GM12878 (cell line): ENCODE results near the gene PRSS1. TPM values are rescaled to one million over a fixed set of nuclear protein-coding genes. Genes with fewer than 3 reads are reported as not detected.

ENCODE experiments used
- ATAC-seq: fragments of 200-7000 bp; cut with Tn5 transposase; 3 replicates; pipeline ENCODE4 v1.9.1; 2020; ENCODE audit warnings: mild to moderate bottlenecking, moderate library complexity
- BruUV-seq: library from RNA; stranded (reverse); fragments of 400-500 nt; replicated peaks from 2 replicates; lab custom pipeline; 2021; lab: Mats Ljungman, UMichigan
- CTCF ChIA-PET: fragments of 300-600 bp; sonication (Branson Sonifier 250); formaldehyde crosslinking; extraction: SDS; loops from one replicate; lab custom pipeline; 2021; ENCODE audit warnings: inconsistent platforms; lab: Yijun Ruan, JAX
- POLR2A ChIA-PET: fragments of 350-600 bp; formaldehyde crosslinking; extraction: SDS; loops from one replicate; lab custom pipeline; 2021; ENCODE audit warnings: inconsistent platforms; lab: Charles Lee
- RAD21 ChIA-PET: fragments of 300-600 bp; sonication (Branson Sonifier 250); formaldehyde crosslinking; loops from one replicate; lab custom pipeline; 2023; ENCODE audit warnings: antibody characterized with exemption; ENCODE audit not compliant: unreplicated experiment; lab: Charles Lee
- SMC1A ChIA-PET: fragments of 300-600 bp; sonication (Branson Sonifier 250); formaldehyde crosslinking; loops from one replicate; lab custom pipeline; 2023; ENCODE audit not compliant: unreplicated experiment, uncharacterized antibody; lab: Charles Lee
- DNase-seq: peaks from one replicate; pipeline ENCODE4 v3.0.0-alpha.2; 2011; ENCODE audit warnings: low read depth, low spot score
- FAIRE-seq: peaks from 3 replicates; lab custom pipeline; 2011; peaks lifted over from hg19 to GRCh38; lab: Jason Lieb, UNC
- H2AFZ ChIP-seq: 2 replicates; pipeline ENCODE4 v1.6.0; 2011; ENCODE audit warnings: low read depth, low read length, control low read depth; ENCODE audit not compliant: control insufficient read depth
- H3K27ac ChIP-seq: 2 replicates; pipeline ENCODE4 v1.5.1; 2011; ENCODE audit warnings: control low read depth; ENCODE audit not compliant: control insufficient read depth, insufficient read depth
- H3K27me3 ChIP-seq, 2 experiments: replicated peaks in 1 of 2; 2 replicates each; pipeline versions ENCODE4 v1.6.0 to v1.6.1; 2011; ENCODE audit warnings: low read length in 1 of 2; ENCODE audit not compliant: control insufficient read depth in 2 of 2, insufficient read depth in 2 of 2
- H3K36me3 ChIP-seq, 2 experiments: 2 replicates each; pipeline ENCODE4 v1.5.1; 2011; ENCODE audit warnings: low read length in 1 of 2; ENCODE audit not compliant: control insufficient read depth in 2 of 2, insufficient read depth in 2 of 2
- H3K4me1 ChIP-seq: 2 replicates; pipeline ENCODE4 v1.6.1; 2011; ENCODE audit warnings: mild to moderate bottlenecking, low read length, moderate library complexity, mixed read lengths; ENCODE audit not compliant: control insufficient read depth, insufficient read depth
- H3K4me2 ChIP-seq: 2 replicates; pipeline ENCODE4 v1.6.0; 2011; ENCODE audit warnings: control low read depth; ENCODE audit not compliant: control insufficient read depth, insufficient read depth
- H3K4me3 ChIP-seq: fragments of 200-600 bp; sonication (generic); 2 replicates; pipeline ENCODE4 v1.5.1; 2016
- H3K79me2 ChIP-seq: 2 replicates; pipeline ENCODE4 v1.6.0; 2011; ENCODE audit warnings: low read length; ENCODE audit not compliant: control insufficient read depth, insufficient read depth
- H3K9ac ChIP-seq: 2 replicates; pipeline ENCODE4 v1.8.0; 2011; ENCODE audit warnings: low read length, control low read depth, mixed read lengths; ENCODE audit not compliant: control insufficient read depth, insufficient read depth
- H3K9me3 ChIP-seq: replicated peaks from 3 replicates; pipeline ENCODE4 v1.5.1; 2011; ENCODE audit warnings: mild to moderate bottlenecking, low read length; ENCODE audit not compliant: control insufficient read depth, insufficient read depth
- H4K20me1 ChIP-seq: 2 replicates; pipeline ENCODE4 v1.6.0; 2011; ENCODE audit not compliant: control insufficient read depth, insufficient read depth
- CHD4 ChIP-seq: fragments of 200-600 bp; sonication (generic); IDR thresholded peaks from 2 replicates; pipeline ENCODE4 v1.6.1; 2016; ENCODE audit warnings: mild to moderate bottlenecking
- CREB1 ChIP-seq: IDR thresholded peaks from 2 replicates; pipeline ENCODE4 v1.6.1; 2012; ENCODE audit warnings: low read depth, mild to moderate bottlenecking, inconsistent platforms
- KDM1A ChIP-seq: fragments of 200-600 bp; sonication (generic); IDR thresholded peaks from 2 replicates; pipeline ENCODE4 v1.6.1; 2016; ENCODE audit warnings: borderline replicate concordance
- MEF2B ChIP-seq: fragments of 450-650 bp; IDR thresholded peaks from 2 replicates; pipeline ENCODE4 v1.6.1; 2018; ENCODE audit warnings: mild to moderate bottlenecking, moderate library complexity; ENCODE audit not compliant: partially characterized antibody, poor library complexity, severe bottlenecking
- NFXL1 ChIP-seq: fragments of 450-650 bp; IDR thresholded peaks from 2 replicates; pipeline ENCODE4 v1.6.1; 2017; ENCODE audit warnings: antibody characterized with exemption, mild to moderate bottlenecking, borderline replicate concordance
- POLR2AphosphoS2 ChIP-seq: IDR thresholded peaks from 2 replicates; pipeline ENCODE4 v1.6.1; 2011; ENCODE audit warnings: low read depth, mild to moderate bottlenecking, low read length, improper control_type of control experiment, moderate library complexity
- SREBF2 ChIP-seq: IDR thresholded peaks from 2 replicates; pipeline ENCODE4 v1.6.1; 2012; ENCODE audit warnings: mild to moderate bottlenecking, low read length
- ZSCAN29 ChIP-seq: fragments of 450-650 bp; IDR thresholded peaks from 2 replicates; pipeline ENCODE4 v1.6.1; 2017; ENCODE audit warnings: mild to moderate bottlenecking, moderate library complexity
- WGBS: methylation state at CpG from one replicate; pipeline ENCODE4 v1.1.6; 2016; ENCODE audit warnings: low lambda C conversion rate; ENCODE audit not compliant: insufficient replicate concordance, insufficient coverage; ENCODE audit errors: missing lambda C conversion rate; 5-methylcytosine and 5-hydroxymethylcytosine counted together
- in situ Hi-C: fragments of 300-500 bp; cut with MboI; formaldehyde crosslinking; loops from 9 replicates; pipeline ENCODE4 v1.14.3; 2018; ENCODE audit warnings: mixed read lengths
- intact Hi-C: fragments of 100-400 bp; cut with micrococcal nuclease; formaldehyde crosslinking; loops from one replicate; pipeline ENCODE4 v1.14.2; 2022; ENCODE audit not compliant: unreplicated experiment
- polyA plus RNA-seq, 11 experiments: library from polyadenylated mRNA; depleted of rRNA in 4 of 11; unstranded in 6 of 11; stranded (reverse) in 5 of 11; fragments of >200 nt; fragmentation: Nextera tagmentation in 4 of 11; fragmentation: Illumina TruSeq in 1 of 11; extraction: Ambion mirVana in 4 of 11; extraction: Trizol in 1 of 11; gene quantifications; 1 replicate in 1 of 11; 2 replicates in 10 of 11; pipeline versions ENCODE4 v1.2.1 to v1.2.3, GENCODE V29; 2011 to 2016; ENCODE audit warnings: inconsistent platforms in 2 of 11, missing spikeins in 2 of 11, low read depth in 1 of 11
- total RNA-seq, 4 experiments: library from RNA; depleted of rRNA in 3 of 4; stranded (reverse); fragments of >200 nt in 3 of 4; fragmentation: Illumina TruSeq in 1 of 4; extraction: Trizol in 1 of 4; gene quantifications; 2 replicates each; pipeline versions ENCODE4 v1.2.1 to v1.2.3, GENCODE V29; 2013 to 2021
- TF ChIP-seq, protein P1 (sequence below): fragments of 450-650 bp; formaldehyde crosslinking; IDR thresholded peaks from 2 replicates; pipeline ENCODE4 v1.5.0; 2022; ENCODE audit warnings: mild to moderate bottlenecking, missing genetic modification characterization
- TF ChIP-seq, protein P2 (sequence below): fragments of 450-650 bp; IDR thresholded peaks from 2 replicates; pipeline ENCODE4 v1.6.1; 2018; ENCODE audit warnings: mild to moderate bottlenecking, low read depth, moderate library complexity; ENCODE audit not compliant: partially characterized antibody
- TF ChIP-seq, protein P3 (sequence below): IDR thresholded peaks from 2 replicates; pipeline ENCODE4 v1.6.1; 2012; ENCODE audit warnings: low read depth, low read length, improper control_type of control experiment
- TF ChIP-seq, protein P4 (sequence below): IDR thresholded peaks from 2 replicates; pipeline ENCODE4 v1.6.1; 2012; ENCODE audit warnings: mild to moderate bottlenecking, low read depth, low read length

PRSS1 gene
- total and polyA plus RNA-seq, 10 of the 15 experiments (the other 5 are each of a cell fraction or from before 2014, with no cell fraction given) = 11.9 TPM; not detected in 9

DNA sequence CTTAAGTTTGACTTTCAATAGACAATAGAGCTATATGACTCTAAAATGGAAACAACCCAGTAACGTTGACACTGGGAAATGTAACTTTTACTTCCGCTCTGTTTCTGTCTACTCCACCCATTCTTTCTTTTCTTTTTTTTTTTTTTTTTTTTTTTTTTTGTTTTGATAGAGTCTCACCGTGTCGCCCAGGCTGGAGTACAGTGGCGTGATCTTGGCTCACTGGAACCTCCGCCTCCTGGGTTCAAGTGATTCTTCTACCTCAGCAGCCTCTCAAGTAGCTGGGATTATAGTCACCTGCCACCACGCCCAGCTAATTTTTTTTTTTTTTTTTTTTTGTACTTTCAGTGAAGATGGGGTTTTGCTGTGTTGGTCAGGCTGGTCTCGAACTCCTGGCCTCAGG is 35.4 kb downstream of the PRSS1 start:
- intact Hi-C loops (loop anchor here (10.0 kb wide), 1 partner anchor 250 kb away; no protein-coding TSS in a partner anchor), in situ Hi-C loops (loop anchor here (5.0 kb wide), 1 partner anchor 152 kb away; no protein-coding TSS in a partner anchor)
- BruUV-seq = no TSS peak
- Histone ChIP-seq H3K4me1 (peaks cover 9% of the 10 kb centered on the region), H3K36me3 (no peaks in the 10 kb centered on the region), H3K9me3 (no peaks in the 10 kb centered on the region), H3K27me3 (no peaks in the 10 kb centered on the region), H3K4me3 (no peak overlapping the region), H4K20me1 (no peaks in the 10 kb centered on the region), H3K27ac (no peak overlapping the region), H3K4me2 (no peak overlapping the region), H3K9ac (no peak overlapping the region), H2AFZ (no peak overlapping the region), H3K79me2 (no peaks in the 10 kb centered on the region)
- CTCF ChIA-PET = interaction anchor here (0.7 to 24.4 kb wide), 11 partner anchors 21 to 201 kb away, joined by 3 to 1055 read pairs (median 8); no protein-coding TSS in a partner anchor
- RAD21 ChIA-PET = interaction anchor here (0.7 to 20.4 kb wide), 13 partner anchors 11 to 227 kb away, joined by 3 to 813 read pairs (median 11); partner anchors contain the start of gene PRSS2
- POLR2A ChIA-PET = interaction anchor here (0.6 to 16.4 kb wide), 7 partner anchors 9 to 148 kb away, joined by 3 to 325 read pairs (median 6); no protein-coding TSS in a partner anchor
- WGBS = 83% methylated on average over 3 of the region's 8 CpGs
- no peak for DNase-seq
- SMC1A ChIA-PET = interaction anchor here (0.6 to 24.6 kb wide), 7 partner anchors 12 to 152 kb away, joined by 5 to 786 read pairs (median 102); no protein-coding TSS in a partner anchor
- ATAC-seq = no peak
- FAIRE-seq = no peak
- TF ChIP-seq MEF2B (no peak), SREBF2 (no peak), CHD4 (no peak), POLR2AphosphoS2 (no peak), ZSCAN29 (no peak), NFXL1 (no peak), CREB1 (no peak), KDM1A (no peak)
- TF ChIP-seq, protein P1, sequence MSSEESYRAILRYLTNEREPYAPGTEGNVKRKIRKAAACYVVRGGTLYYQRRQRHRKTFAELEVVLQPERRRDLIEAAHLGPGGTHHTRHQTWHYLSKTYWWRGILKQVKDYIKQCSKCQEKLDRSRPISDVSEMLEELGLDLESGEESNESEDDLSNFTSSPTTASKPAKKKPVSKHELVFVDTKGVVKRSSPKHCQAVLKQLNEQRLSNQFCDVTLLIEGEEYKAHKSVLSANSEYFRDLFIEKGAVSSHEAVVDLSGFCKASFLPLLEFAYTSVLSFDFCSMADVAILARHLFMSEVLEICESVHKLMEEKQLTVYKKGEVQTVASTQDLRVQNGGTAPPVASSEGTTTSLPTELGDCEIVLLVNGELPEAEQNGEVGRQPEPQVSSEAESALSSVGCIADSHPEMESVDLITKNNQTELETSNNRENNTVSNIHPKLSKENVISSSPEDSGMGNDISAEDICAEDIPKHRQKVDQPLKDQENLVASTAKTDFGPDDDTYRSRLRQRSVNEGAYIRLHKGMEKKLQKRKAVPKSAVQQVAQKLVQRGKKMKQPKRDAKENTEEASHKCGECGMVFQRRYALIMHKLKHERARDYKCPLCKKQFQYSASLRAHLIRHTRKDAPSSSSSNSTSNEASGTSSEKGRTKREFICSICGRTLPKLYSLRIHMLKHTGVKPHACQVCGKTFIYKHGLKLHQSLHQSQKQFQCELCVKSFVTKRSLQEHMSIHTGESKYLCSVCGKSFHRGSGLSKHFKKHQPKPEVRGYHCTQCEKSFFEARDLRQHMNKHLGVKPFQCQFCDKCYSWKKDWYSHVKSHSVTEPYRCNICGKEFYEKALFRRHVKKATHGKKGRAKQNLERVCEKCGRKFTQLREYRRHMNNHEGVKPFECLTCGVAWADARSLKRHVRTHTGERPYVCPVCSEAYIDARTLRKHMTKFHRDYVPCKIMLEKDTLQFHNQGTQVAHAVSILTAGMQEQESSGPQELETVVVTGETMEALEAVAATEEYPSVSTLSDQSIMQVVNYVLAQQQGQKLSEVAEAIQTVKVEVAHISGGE (CRISPR knock-in tag) = no peak
- TF ChIP-seq, protein P2, sequence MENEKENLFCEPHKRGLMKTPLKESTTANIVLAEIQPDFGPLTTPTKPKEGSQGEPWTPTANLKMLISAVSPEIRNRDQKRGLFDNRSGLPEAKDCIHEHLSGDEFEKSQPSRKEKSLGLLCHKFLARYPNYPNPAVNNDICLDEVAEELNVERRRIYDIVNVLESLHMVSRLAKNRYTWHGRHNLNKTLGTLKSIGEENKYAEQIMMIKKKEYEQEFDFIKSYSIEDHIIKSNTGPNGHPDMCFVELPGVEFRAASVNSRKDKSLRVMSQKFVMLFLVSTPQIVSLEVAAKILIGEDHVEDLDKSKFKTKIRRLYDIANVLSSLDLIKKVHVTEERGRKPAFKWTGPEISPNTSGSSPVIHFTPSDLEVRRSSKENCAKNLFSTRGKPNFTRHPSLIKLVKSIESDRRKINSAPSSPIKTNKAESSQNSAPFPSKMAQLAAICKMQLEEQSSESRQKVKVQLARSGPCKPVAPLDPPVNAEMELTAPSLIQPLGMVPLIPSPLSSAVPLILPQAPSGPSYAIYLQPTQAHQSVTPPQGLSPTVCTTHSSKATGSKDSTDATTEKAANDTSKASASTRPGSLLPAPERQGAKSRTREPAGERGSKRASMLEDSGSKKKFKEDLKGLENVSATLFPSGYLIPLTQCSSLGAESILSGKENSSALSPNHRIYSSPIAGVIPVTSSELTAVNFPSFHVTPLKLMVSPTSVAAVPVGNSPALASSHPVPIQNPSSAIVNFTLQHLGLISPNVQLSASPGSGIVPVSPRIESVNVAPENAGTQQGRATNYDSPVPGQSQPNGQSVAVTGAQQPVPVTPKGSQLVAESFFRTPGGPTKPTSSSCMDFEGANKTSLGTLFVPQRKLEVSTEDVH = no peak
- TF ChIP-seq, protein P3, sequence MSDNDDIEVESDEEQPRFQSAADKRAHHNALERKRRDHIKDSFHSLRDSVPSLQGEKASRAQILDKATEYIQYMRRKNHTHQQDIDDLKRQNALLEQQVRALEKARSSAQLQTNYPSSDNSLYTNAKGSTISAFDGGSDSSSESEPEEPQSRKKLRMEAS = no peak
- TF ChIP-seq, protein P4, sequence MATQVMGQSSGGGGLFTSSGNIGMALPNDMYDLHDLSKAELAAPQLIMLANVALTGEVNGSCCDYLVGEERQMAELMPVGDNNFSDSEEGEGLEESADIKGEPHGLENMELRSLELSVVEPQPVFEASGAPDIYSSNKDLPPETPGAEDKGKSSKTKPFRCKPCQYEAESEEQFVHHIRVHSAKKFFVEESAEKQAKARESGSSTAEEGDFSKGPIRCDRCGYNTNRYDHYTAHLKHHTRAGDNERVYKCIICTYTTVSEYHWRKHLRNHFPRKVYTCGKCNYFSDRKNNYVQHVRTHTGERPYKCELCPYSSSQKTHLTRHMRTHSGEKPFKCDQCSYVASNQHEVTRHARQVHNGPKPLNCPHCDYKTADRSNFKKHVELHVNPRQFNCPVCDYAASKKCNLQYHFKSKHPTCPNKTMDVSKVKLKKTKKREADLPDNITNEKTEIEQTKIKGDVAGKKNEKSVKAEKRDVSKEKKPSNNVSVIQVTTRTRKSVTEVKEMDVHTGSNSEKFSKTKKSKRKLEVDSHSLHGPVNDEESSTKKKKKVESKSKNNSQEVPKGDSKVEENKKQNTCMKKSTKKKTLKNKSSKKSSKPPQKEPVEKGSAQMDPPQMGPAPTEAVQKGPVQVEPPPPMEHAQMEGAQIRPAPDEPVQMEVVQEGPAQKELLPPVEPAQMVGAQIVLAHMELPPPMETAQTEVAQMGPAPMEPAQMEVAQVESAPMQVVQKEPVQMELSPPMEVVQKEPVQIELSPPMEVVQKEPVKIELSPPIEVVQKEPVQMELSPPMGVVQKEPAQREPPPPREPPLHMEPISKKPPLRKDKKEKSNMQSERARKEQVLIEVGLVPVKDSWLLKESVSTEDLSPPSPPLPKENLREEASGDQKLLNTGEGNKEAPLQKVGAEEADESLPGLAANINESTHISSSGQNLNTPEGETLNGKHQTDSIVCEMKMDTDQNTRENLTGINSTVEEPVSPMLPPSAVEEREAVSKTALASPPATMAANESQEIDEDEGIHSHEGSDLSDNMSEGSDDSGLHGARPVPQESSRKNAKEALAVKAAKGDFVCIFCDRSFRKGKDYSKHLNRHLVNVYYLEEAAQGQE = no peak
